A549 (cell line): Measurements from ENCODE around the gene SNRPA. TPM values are rescaled to one million over a fixed set of nuclear protein-coding genes. Genes with fewer than 3 reads are reported as not detected.

Source experiments
- ATAC-seq, 2 experiments: fragments of 200-7000 bp in 1 of 2; fragments of >200 bp in 1 of 2; cut with Nextera tagmentation in 1 of 2; cut with Tn5 transposase in 1 of 2; 3 replicates each; pipeline versions ENCODE4 v1.8.0 to v1.9.1; 2018 to 2020; ENCODE audit warnings: mild to moderate bottlenecking in 1 of 2, moderate library complexity in 1 of 2
- CTCF ChIA-PET: fragments of 300-600 bp; sonication (Branson Sonifier 250); formaldehyde crosslinking; extraction: SDS; loops from one replicate; lab custom pipeline; 2021; ENCODE audit warnings: antibody characterized with exemption, inconsistent platforms; lab: Yijun Ruan, JAX
- POLR2A ChIA-PET: fragments of 350-600 bp; formaldehyde crosslinking; extraction: SDS; loops from one replicate; lab custom pipeline; 2021; ENCODE audit warnings: antibody characterized with exemption, inconsistent platforms; lab: Yijun Ruan, JAX
- DNase-seq, 2 experiments: peaks; one replicate each; pipeline versions ENCODE4 v3.0.0 to v3.0.0-alpha.2; 2011 to 2016; ENCODE audit warnings: low read depth in 1 of 2, low spot score in 1 of 2
- FAIRE-seq: peaks from 2 replicates; lab custom pipeline; 2011; peaks lifted over from hg19 to GRCh38; lab: Jason Lieb, UNC
- H3K27ac ChIP-seq, 2 experiments: fragments of >200 bp; sonication (Bioruptor Twin); formaldehyde crosslinking; 3 replicates each; pipeline ENCODE4 v1.5.1; 2016 to 2017
- H3K4me1 ChIP-seq: fragments of >200 bp; sonication (Bioruptor Twin); formaldehyde crosslinking; 3 replicates; pipeline ENCODE4 v1.6.1; 2016
- H3K4me2 ChIP-seq: fragments of >200 bp; sonication (Bioruptor Twin); formaldehyde crosslinking; 3 replicates; pipeline ENCODE4 v1.6.1; 2016
- H3K4me3 ChIP-seq: fragments of >200 bp; sonication (Bioruptor Twin); formaldehyde crosslinking; 3 replicates; pipeline ENCODE4 v1.5.1; 2016
- H3K9me3 ChIP-seq: fragments of >200 bp; sonication (Bioruptor Twin); formaldehyde crosslinking; 3 replicates; pipeline ENCODE4 v1.6.1; 2016
- ATOH8 ChIP-seq: fragments of 250-450 bp; sonication (Bioruptor Pico); IDR thresholded peaks from 2 replicates; pipeline ENCODE4 v1.5.0; 2020; ENCODE audit warnings: low read depth, mild to moderate bottlenecking, moderate library complexity
- BCL3 ChIP-seq: fragments of >200 bp; sonication (Bioruptor Twin); formaldehyde crosslinking; IDR thresholded peaks from 3 replicates; pipeline ENCODE4 v1.6.1; 2016
- BHLHE40 ChIP-seq: IDR thresholded peaks from 2 replicates; pipeline ENCODE4 v1.6.1; 2012; ENCODE audit warnings: low read depth, low read length, inconsistent platforms
- CHD4 ChIP-seq: fragments of 200-600 bp; sonication (generic); IDR thresholded peaks from 2 replicates; pipeline ENCODE4 v1.6.1; 2016; ENCODE audit warnings: antibody characterized with exemption, mild to moderate bottlenecking, borderline replicate concordance
- CTCF ChIP-seq: fragments of >200 bp; sonication (Bioruptor Twin); formaldehyde crosslinking; IDR thresholded peaks from 3 replicates; pipeline ENCODE4 v1.5.1; 2016
- EHF ChIP-seq: fragments of 250-450 bp; sonication (Bioruptor Pico); IDR thresholded peaks from 2 replicates; pipeline ENCODE4 v1.5.0; 2020; ENCODE audit warnings: mild to moderate bottlenecking
- EHMT2 ChIP-seq: fragments of 200-600 bp; sonication (generic); IDR thresholded peaks from 2 replicates; pipeline ENCODE4 v1.6.1; 2016; ENCODE audit warnings: antibody characterized with exemption, low read depth, mild to moderate bottlenecking, moderate library complexity
- FOSB ChIP-seq: fragments of 250-450 bp; sonication (Bioruptor Pico); IDR thresholded peaks from 2 replicates; pipeline ENCODE4 v1.5.0; 2020; ENCODE audit warnings: mild to moderate bottlenecking, moderate library complexity
- FOSL2 ChIP-seq, 2 experiments: fragments of 450-650 bp in 1 of 2; fragments of >200 bp in 1 of 2; sonication (Bioruptor Twin) in 1 of 2; formaldehyde crosslinking; IDR thresholded peaks; 2 replicates each; pipeline versions ENCODE4 v1.5.0 to v1.6.1; 2016 to 2020; ENCODE audit warnings: mild to moderate bottlenecking in 1 of 2, moderate library complexity in 1 of 2
- FOXS1 ChIP-seq: fragments of 250-450 bp; sonication (Bioruptor Pico); IDR thresholded peaks from 2 replicates; pipeline ENCODE4 v1.5.0; 2020; ENCODE audit warnings: mild to moderate bottlenecking, moderate library complexity
- HDAC2 ChIP-seq: fragments of 200-600 bp; sonication (generic); IDR thresholded peaks from 2 replicates; pipeline ENCODE4 v1.6.1; 2016
- HEYL ChIP-seq: fragments of 250-450 bp; sonication (Bioruptor Pico); IDR thresholded peaks from 2 replicates; pipeline ENCODE4 v1.8.0; 2021; ENCODE audit warnings: mild to moderate bottlenecking, moderate library complexity
- HOXB5 ChIP-seq: fragments of 250-450 bp; sonication (Bioruptor Pico); IDR thresholded peaks from 2 replicates; pipeline ENCODE4 v1.5.0; 2020; ENCODE audit warnings: mild to moderate bottlenecking, moderate library complexity
- JUNB ChIP-seq: fragments of >200 bp; sonication (Bioruptor Twin); formaldehyde crosslinking; IDR thresholded peaks from 2 replicates; pipeline ENCODE4 v1.6.1; 2016
- KDM5A ChIP-seq: fragments of 200-600 bp; sonication (generic); IDR thresholded peaks from 2 replicates; pipeline ENCODE4 v1.6.1; 2016; ENCODE audit warnings: antibody characterized with exemption, mild to moderate bottlenecking
- MAFK ChIP-seq: fragments of 450-650 bp; IDR thresholded peaks from 2 replicates; pipeline ENCODE4 v1.6.1; 2014; ENCODE audit not compliant: partially characterized antibody
- PBX3 ChIP-seq: IDR thresholded peaks from 2 replicates; pipeline ENCODE4 v1.6.1; 2012
- RAD21 ChIP-seq, 2 experiments: fragments of >200 bp in 1 of 2; sonication (Bioruptor Twin) in 1 of 2; formaldehyde crosslinking in 1 of 2; IDR thresholded peaks in 1 of 2; conservative IDR thresholded peaks in 1 of 2; 2 replicates in 1 of 2; 3 replicates in 1 of 2; pipeline ENCODE4 v1.6.1; 2012 to 2018; ENCODE audit warnings: inconsistent platforms in 1 of 2
- RCOR1 ChIP-seq: fragments of 150-350 bp; IDR thresholded peaks from 2 replicates; pipeline ENCODE4 v1.6.1; 2014; ENCODE audit warnings: antibody characterized with exemption, low read length, low read depth
- SREBF2 ChIP-seq: fragments of 450-650 bp; IDR thresholded peaks from 2 replicates; pipeline ENCODE4 v1.6.1; 2014; ENCODE audit warnings: mild to moderate bottlenecking, moderate library complexity
- TFCP2L1 ChIP-seq: fragments of 250-450 bp; sonication (Bioruptor Pico); IDR thresholded peaks from 2 replicates; pipeline ENCODE4 v1.5.0; 2021; ENCODE audit warnings: mild to moderate bottlenecking
- ZSCAN20 ChIP-seq: fragments of 250-450 bp; sonication (Bioruptor Pico); IDR thresholded peaks from 2 replicates; pipeline ENCODE4 v1.8.0; 2022; ENCODE audit warnings: mild to moderate bottlenecking, moderate library complexity
- WGBS: methylation state at CpG from one replicate; pipeline ENCODE4 v1.1.6; 2017; ENCODE audit errors: missing lambda C conversion rate; 5-methylcytosine and 5-hydroxymethylcytosine counted together
- polyA plus RNA-seq, 4 experiments: library from polyadenylated mRNA; depleted of rRNA in 3 of 4; stranded (reverse); fragments of >200 nt; fragmentation: RNase III in 1 of 4; extraction: RNeasy Plus Mini Kit Qiagen cat#74134 plus additional on column Dnase treatment in 1 of 4; gene quantifications; 2 replicates in 3 of 4; 3 replicates in 1 of 4; pipeline ENCODE4 v1.2.3, GENCODE V29; 2011 to 2017
- TF ChIP-seq, protein P1 (sequence below): fragments of 150-350 bp; IDR thresholded peaks from 2 replicates; pipeline ENCODE4 v1.6.1; 2014; ENCODE audit warnings: low read depth, mild to moderate bottlenecking, low read length
- TF ChIP-seq, protein P2 (sequence below): fragments of 450-650 bp; IDR thresholded peaks from 2 replicates; pipeline ENCODE4 v1.6.1; 2014; ENCODE audit warnings: antibody characterized with exemption

Gene SNRPA
- polyA plus RNA-seq, 2 of the 4 experiments (the other 2 are of a cell fraction): 141 to 236 TPM

DNA sequence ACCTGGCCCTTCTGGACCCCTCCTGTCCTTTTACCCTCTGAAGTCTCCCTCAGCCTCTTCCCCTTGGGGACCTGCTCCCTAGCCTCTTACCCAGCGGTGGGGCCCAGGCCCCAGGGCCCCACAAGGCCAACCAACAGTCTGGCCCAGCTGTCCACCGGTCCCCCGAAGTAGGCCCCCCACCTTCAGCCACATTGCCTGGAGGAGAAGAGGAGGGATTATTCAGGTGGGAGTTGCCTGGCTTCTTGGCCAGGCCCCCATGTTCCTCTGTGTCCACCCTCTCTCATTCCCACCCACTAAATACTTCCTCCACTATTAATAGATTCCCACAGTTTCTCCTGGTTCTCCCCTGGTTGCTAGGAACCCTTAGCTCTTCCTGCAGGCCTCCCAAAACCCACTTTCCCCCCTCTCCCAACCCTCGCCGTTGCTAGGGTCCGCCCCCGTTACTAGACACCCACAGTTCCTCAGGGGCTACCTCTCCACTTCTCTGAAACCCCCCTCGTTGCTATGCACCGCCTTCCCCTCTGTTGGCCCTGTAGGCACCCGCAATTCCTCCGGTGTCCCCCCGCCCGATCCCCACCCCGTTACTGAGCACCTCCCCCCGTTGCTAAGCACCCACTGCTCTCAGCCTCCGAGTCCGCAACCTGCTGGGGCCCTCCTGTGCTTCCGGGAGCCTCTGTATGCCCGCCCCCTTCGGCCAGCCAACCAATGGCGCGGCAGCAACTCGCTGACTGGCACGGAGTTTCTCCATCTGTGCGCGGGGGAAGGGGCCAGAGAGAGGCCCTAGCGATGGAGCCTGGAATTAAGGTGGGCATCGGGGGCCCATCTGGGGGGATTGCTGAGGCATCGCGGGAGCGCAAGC lies 36.3 kb upstream of the SNRPA start (continued):
- TF ChIP-seq CTCF (no peak), KDM5A (no peak), EHF (CRISPR knock-in tag) (no peak), JUNB (no peak)
- TF ChIP-seq, protein P1, sequence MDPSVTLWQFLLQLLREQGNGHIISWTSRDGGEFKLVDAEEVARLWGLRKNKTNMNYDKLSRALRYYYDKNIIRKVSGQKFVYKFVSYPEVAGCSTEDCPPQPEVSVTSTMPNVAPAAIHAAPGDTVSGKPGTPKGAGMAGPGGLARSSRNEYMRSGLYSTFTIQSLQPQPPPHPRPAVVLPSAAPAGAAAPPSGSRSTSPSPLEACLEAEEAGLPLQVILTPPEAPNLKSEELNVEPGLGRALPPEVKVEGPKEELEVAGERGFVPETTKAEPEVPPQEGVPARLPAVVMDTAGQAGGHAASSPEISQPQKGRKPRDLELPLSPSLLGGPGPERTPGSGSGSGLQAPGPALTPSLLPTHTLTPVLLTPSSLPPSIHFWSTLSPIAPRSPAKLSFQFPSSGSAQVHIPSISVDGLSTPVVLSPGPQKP: no peak
- TF ChIP-seq, all 56 proteins: peak for 9

DNA sequence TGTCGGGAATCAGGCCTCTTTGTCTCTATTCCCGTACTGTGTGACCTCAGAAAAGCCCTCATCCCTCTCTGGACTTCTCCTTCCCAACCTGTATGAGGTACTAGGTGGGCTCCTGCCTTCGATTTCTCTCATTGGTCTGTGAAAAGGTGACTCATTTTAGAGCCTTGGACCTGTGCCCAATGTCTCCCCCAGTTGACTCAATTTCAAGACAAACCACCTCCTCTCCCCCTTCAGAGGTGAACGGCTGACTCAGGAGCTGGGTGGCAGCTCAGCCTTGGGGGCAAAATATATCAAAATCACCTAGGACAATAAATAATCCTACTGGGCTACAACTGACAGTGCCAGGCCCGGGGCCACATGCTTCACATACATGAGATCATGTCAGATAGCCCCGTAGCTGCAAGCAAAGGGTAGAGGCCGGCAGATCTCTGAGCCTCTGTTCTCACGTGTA lies 34.9 kb upstream of the SNRPA start:
- H3K4me1 ChIP-seq: peaks cover 31% of the 10 kb centered on the region
- CTCF ChIA-PET: interaction anchor here (0.7 to 2.4 kb wide), 12 partner anchors 9 to 428 kb away, joined by 3 to 23 read pairs (median 4); partner anchors contain the start of gene EGLN2
- FAIRE-seq (peak; percentile 7), DNase-seq (peak; percentile 93 to 96), ATAC-seq (peak; percentile 5 to 17)
- peak overlapping the region; percentile 64 for H3K4me3 ChIP-seq
- WGBS: 1% methylated on average over 8 of the region's 8 CpGs
- POLR2A ChIA-PET: interaction anchor here (0.6 to 2.4 kb wide), 16 partner anchors 14 to 648 kb away, joined by 3 to 71 read pairs (median 6); partner anchors contain the start of genes ACTMAP, B9D2, EGLN2 and NUMBL
- no peaks in the 10 kb centered on the region for H3K9me3 ChIP-seq
- H3K27ac ChIP-seq: peak overlapping the region; percentile 88 to 93
- H3K4me2 ChIP-seq: peak overlapping the region; percentile 95
- TF ChIP-seq, protein P2, sequence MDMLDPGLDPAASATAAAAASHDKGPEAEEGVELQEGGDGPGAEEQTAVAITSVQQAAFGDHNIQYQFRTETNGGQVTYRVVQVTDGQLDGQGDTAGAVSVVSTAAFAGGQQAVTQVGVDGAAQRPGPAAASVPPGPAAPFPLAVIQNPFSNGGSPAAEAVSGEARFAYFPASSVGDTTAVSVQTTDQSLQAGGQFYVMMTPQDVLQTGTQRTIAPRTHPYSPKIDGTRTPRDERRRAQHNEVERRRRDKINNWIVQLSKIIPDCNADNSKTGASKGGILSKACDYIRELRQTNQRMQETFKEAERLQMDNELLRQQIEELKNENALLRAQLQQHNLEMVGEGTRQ: peak; percentile 11
- peak; percentile 79; the same call in 1 of the 2 replicates for TF ChIP-seq ATOH8
- TF ChIP-seq CHD4: no peak
- no peak for TF ChIP-seq ZSCAN20 (CRISPR knock-in tag)
- TF ChIP-seq CTCF: no peak
- TF ChIP-seq RCOR1: no peak
- TF ChIP-seq, protein P1: no peak
- peak; percentile 55; the same call in 1 of the 2 replicates for TF ChIP-seq HOXB5 (CRISPR knock-in tag)
- TF ChIP-seq FOSB (CRISPR knock-in tag): peak; percentile 81
- TF ChIP-seq TFCP2L1 (CRISPR knock-in tag): 0 out of 2 replicates have a peak, but pooled peaks have one; percentile 74
- no peak for TF ChIP-seq EHMT2
- TF ChIP-seq BCL3: peak; percentile 56; the same call in 2 of the 3 replicates
- TF ChIP-seq BHLHE40: peak; percentile 11; the same call in 1 of the 2 replicates
- peak; percentile 54; the same call in 1 of the 2 replicates for TF ChIP-seq PBX3
- no peak for TF ChIP-seq SREBF2
- no peak for TF ChIP-seq HDAC2
- peak; percentile 32 for TF ChIP-seq MAFK
- no peak for TF ChIP-seq RAD21 (conservative IDR thresholded peaks at IDR 0.05 in 1 of 2, IDR thresholded peaks at IDR 0.05 in 1 of 2)
- TF ChIP-seq FOSL2 (IDR thresholded peaks at IDR 0.05): peak; percentile 79
- TF ChIP-seq FOSL2 (CRISPR knock-in tag; IDR thresholded peaks at IDR 0.05): peak; percentile 80; the same call in 1 of the 2 replicates
- TF ChIP-seq FOXS1: peak; percentile 61; the same call in 1 of the 2 replicates
- no peak for TF ChIP-seq HEYL (CRISPR knock-in tag)
